Neural cell (in vitro differentiated cells): ENCODE measurements around the gene C16orf96.

ENCODE experiments used
- EP300 ChIP-seq: fragments of 450-650 bp; conservative IDR thresholded peaks from 2 replicates; pipeline ENCODE4 v1.6.1; 2014; ENCODE audit warnings: antibody characterized with exemption, mild to moderate bottlenecking, moderate library complexity; ENCODE audit not compliant: poor library complexity, severe bottlenecking
- POLR2AphosphoS5 ChIP-seq: IDR thresholded peaks from 2 replicates; pipeline ENCODE4 v1.6.1; 2012
- TAF1 ChIP-seq: IDR thresholded peaks from 2 replicates; pipeline ENCODE4 v1.6.1; 2012; ENCODE audit warnings: low read depth
- TF ChIP-seq, protein P1 (sequence below): fragments of 450-650 bp; IDR thresholded peaks from 2 replicates; pipeline ENCODE4 v1.5.1; 2014; ENCODE audit warnings: antibody characterized with exemption, mild to moderate bottlenecking, moderate library complexity; ENCODE audit not compliant: poor library complexity, severe bottlenecking
- TF ChIP-seq, protein P2 (sequence below): IDR thresholded peaks from 2 replicates; pipeline ENCODE4 v1.6.1; 2012; ENCODE audit warnings: borderline replicate concordance

DNA sequence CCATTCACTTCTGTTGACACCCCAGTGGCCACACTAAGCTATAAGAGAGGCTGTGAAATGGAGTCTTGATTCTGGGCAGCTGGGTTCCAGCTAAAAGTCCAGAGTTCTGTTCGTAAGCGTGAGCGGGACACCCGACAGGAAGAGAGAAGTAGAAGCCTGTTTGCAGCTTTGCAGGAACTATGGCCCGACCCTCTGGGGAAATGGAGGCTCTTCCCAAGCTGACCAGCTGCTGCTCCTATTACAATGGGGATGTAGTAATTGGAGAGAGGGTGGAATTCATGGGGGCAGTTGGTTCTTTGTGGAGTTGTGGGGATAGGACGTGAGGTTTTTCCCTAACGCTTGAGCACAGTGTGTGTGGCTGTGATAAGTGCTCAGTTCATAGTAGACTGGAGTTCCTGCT lies 30.2 kb downstream of the C16orf96 start:
- TF ChIP-seq, protein P1, sequence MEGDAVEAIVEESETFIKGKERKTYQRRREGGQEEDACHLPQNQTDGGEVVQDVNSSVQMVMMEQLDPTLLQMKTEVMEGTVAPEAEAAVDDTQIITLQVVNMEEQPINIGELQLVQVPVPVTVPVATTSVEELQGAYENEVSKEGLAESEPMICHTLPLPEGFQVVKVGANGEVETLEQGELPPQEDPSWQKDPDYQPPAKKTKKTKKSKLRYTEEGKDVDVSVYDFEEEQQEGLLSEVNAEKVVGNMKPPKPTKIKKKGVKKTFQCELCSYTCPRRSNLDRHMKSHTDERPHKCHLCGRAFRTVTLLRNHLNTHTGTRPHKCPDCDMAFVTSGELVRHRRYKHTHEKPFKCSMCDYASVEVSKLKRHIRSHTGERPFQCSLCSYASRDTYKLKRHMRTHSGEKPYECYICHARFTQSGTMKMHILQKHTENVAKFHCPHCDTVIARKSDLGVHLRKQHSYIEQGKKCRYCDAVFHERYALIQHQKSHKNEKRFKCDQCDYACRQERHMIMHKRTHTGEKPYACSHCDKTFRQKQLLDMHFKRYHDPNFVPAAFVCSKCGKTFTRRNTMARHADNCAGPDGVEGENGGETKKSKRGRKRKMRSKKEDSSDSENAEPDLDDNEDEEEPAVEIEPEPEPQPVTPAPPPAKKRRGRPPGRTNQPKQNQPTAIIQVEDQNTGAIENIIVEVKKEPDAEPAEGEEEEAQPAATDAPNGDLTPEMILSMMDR, result no peak
- TF ChIP-seq POLR2AphosphoS5, result no peak
- no peak for TF ChIP-seq TAF1
- TF ChIP-seq EP300, result no peak
- TF ChIP-seq, protein P2, sequence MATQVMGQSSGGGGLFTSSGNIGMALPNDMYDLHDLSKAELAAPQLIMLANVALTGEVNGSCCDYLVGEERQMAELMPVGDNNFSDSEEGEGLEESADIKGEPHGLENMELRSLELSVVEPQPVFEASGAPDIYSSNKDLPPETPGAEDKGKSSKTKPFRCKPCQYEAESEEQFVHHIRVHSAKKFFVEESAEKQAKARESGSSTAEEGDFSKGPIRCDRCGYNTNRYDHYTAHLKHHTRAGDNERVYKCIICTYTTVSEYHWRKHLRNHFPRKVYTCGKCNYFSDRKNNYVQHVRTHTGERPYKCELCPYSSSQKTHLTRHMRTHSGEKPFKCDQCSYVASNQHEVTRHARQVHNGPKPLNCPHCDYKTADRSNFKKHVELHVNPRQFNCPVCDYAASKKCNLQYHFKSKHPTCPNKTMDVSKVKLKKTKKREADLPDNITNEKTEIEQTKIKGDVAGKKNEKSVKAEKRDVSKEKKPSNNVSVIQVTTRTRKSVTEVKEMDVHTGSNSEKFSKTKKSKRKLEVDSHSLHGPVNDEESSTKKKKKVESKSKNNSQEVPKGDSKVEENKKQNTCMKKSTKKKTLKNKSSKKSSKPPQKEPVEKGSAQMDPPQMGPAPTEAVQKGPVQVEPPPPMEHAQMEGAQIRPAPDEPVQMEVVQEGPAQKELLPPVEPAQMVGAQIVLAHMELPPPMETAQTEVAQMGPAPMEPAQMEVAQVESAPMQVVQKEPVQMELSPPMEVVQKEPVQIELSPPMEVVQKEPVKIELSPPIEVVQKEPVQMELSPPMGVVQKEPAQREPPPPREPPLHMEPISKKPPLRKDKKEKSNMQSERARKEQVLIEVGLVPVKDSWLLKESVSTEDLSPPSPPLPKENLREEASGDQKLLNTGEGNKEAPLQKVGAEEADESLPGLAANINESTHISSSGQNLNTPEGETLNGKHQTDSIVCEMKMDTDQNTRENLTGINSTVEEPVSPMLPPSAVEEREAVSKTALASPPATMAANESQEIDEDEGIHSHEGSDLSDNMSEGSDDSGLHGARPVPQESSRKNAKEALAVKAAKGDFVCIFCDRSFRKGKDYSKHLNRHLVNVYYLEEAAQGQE, result no peak
